GM19395 (cell line): ENCODE results near the gene TPSB2.
"Not testable (repeated sequence)": the region's sequence is repeated elsewhere in the genome, so short reads cannot be mapped to it uniquely, and the experiment has no call there.

ENCODE experiments used
- ATAC-seq: cut with Tn5 transposase; IDR thresholded peaks from one replicate; pipeline ENCODE4 v1.9.1; 2021; ENCODE audit warnings: mild to moderate bottlenecking, moderate library complexity; ENCODE audit not compliant: unreplicated experiment

The TPSB2 gene

DNA sequence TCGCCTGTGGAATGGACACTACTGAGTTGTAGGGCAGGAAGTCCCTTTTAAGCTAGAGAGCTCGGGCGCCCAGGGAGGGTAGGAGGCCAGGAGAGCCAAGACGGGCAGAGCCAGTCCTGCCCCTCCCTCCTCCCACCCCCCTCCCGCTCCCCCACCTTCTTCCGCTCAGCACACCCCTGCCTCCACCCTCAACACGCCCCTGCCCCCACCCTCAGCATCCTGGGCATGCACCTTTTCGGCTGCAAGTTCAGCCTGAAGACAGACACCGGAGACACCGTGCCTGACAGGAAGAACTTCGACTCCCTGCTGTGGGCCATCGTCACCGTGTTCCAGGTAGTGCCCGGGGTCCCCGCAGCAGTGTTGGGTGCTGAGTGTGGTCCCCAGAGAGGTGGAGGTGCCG is 23.2 kb downstream of the TPSB2 start:
- no peak for ATAC-seq

DNA sequence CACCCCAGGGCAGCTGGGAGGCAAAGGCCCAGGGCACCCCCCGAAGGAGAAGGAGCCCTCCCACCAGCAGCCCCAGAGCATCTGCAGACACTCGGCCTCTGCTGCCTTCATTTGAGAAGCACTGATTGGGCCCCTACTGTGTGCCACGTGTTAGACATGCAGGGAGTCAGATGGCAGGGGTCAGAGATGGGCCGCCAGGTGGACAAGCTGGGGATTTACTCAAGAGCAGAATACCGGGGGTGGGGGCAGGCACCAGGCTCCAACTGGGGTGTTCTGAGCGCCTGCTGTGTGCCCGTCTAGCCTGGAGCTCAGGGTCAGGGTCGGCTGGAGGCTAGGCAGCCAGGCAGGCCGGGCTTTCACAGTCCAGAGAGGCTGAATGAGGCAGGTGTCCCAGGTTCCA is 23.7 kb downstream of the TPSB2 start:
- no peak for ATAC-seq

DNA sequence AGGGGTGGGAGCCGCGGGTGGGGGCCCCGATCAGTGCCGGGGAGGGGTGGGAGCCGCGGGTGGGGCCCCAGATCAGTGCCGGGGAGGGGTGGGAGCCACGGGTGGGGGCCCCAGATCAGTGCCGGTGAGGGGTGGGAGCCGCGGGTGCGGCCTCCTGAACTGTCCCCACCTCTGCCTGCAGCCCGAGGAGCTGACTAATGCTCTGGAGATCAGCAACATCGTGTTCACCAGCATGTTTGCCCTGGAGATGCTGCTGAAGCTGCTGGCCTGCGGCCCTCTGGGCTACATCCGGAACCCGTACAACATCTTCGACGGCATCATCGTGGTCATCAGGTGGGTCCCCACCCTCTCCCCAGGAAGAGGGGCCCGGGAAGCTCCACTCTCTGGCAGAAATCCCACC is 25.1 kb downstream of the TPSB2 start:
- no peak for ATAC-seq

DNA sequence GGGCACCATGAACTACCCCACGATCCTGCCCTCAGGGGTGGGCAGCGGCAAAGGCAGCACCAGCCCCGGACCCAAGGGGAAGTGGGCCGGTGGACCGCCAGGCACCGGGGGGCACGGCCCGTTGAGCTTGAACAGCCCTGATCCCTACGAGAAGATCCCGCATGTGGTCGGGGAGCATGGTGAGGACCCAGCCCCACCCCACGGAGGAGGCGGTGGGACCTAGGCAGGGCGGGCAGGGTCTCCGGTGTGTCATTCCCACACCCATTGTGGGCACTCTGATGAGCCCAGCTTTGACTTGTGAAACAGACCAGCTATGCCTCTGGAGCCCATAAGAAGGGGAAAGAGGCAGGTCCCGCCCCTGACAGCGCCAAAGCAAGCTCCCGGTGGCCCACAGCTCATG is 27.7 kb downstream of the TPSB2 start:
- no peak for ATAC-seq

DNA sequence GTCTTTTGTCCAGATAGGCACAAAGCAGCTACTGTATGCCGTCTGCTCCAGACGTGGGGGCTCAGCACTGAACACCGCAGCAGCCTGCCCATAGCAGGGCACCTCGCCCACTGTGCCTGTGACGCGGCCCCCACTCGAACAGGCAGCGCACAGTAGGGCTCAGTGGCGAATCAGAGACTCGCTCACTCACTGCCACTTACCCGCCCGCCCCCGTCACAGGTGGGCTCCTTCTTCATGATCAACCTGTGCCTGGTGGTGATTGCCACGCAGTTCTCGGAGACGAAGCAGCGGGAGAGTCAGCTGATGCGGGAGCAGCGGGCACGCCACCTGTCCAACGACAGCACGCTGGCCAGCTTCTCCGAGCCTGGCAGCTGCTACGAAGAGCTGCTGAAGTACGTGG is 28.5 kb downstream of the TPSB2 start:
- no peak for ATAC-seq

DNA sequence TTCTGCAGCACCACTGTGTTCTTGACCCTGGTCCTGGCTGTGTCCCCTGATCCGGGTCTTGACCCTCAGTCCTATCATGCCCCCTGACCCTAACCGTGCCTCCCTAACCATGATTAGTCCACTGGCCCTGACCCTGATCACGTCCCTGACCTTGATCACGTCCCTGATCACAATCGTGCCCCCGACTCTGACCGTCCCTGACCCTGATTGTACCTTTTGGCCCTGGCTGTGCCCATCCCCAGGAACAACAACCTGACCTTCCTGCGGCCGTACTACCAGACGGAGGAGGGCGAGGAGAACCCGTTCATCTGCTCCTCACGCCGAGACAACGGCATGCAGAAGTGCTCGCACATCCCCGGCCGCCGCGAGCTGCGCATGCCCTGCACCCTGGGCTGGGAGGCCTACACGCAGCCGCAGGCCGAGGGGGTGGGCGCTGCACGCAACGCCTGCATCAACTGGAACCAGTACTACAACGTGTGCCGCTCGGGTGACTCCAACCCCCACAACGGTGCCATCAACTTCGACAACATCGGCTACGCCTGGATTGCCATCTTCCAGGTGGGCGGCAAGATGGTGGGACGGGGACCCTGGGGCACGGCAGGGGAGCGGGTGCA is 29.9 kb downstream of the TPSB2 start:
- no peak for ATAC-seq

DNA sequence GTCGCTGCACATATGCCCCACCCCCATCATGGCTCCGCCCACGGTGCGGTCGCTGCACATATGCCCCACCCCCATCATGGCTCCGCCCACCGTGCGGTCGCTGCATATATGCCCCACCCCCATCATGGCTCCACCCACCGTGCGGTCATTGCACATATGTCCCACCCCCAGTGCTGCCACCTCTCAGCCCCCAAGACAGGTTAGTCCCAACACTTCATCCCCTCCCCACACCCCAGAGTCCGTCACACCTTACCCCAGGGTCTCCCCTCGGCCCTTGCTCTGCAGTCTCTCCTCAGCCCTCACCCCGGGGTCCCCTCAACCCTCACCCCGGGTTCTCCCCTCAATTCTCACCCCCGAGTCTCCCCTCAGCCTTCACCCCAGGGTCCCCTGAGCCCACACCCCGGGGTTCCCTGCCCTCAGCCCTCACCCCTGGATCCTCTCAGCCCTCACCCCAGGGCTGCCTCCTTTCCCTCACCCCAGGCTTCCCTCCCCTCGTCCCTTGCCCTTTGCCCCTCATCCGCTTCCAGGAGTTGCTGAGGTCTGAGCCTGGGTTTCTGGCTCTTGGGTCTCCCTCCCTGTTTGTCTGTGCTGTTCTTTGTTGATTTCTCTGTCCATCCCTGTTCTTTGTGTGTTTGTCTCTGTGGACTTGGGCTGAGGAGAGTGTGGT is 30.5 kb downstream of the TPSB2 start:
- no peak for ATAC-seq

DNA sequence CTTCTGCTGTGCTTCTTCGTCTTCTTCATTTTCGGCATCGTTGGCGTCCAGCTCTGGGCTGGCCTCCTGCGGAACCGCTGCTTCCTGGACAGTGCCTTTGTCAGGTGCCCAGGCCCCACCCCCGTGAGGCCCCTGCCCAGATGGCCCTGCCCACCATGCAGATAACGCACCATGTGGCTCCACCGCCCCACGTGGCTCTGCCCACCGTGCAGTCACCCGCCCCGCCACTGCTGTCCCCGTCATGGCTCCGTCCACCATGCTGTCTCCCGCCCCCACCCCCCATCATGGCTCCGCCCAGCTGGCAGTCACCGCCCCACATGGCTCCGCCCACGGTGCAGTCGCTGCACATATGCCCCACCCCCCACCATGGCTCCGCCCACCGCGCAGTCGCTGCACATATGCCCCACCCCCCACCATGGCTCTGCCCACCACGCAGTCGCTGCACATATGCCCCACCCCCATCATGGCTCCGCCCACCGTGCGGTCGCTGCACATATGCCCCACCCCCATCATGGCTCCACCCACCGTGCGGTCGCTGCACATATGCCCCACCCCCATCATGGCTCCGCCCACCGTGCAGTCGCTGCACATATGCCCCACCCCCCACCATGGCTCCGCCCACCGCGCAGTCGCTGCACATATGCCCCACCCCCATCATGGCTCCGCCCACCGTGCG is 31.2 kb downstream of the TPSB2 start:
- not testable (repeated sequence) for ATAC-seq

DNA sequence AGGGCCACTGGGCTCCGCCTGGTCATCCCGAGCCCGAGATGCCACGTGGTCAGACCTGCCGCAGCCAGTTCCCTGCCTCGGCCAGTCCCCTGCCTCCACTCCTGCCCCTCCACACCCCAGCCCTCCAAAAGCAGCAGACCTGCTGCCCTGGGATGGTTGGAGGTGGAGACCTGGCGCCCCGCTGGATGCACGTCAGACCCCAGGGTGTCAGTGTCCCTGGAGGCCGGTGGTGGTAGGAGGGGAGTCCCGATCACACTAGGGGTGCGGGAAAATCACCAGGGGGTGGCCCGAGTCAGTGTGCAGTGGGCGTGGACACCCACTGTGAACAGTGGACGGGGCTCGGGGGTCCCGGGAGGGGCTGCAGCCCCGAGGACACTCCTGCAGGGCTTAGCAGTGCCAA is 31.8 kb downstream of the TPSB2 start:
- ATAC-seq = no peak

DNA sequence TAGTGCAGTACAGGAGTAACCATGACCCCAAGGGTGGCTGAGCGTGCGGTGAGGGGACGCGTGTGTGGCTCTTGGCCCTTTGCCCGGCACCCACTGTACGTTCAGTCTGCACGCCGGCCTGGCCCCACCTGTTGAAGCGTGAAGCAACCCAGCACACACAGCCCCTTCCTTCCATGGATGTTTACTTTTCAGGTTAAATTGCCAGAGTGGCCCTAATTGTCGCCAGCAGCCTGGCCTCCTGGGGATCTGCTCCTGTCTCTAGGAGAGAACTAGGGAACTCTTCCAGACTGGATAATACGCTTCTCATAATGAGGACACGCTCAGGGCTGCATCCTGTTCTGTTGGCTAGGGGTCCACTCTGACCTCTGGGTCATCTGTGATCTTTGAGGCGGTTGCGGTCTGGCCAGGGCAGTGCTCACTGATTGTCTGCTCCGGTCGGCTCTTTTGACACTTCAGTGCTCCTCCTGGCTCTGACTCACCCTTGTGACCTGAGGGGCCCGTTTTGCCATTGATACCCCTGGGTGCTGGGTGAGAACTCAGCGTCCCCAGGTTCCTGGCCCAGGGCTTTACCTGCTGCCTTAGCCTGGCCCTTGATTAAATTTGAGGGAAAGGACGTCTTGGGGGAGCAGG is 32.6 kb downstream of the TPSB2 start:
- no peak for ATAC-seq

DNA sequence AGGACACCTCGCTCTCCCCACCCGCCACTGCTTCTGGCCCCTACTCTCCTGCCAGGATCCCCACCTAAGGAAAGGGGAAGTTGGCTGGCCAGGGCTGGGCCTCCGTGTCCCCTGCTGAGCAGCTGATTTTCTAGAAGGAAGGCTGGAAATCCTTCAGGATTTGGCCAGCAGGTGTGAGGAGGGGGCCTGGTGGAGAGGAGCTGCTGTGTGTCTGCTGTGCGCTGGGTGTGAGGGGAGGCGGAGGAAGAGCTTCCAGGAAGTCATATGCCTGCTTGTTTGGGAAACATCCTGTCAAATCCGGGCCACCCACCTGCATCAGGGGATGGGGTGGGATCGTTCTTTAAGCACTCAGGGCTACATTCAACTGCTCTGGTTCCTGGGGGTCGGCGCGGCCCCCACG is 33.5 kb downstream of the TPSB2 start:
- no peak for ATAC-seq

DNA sequence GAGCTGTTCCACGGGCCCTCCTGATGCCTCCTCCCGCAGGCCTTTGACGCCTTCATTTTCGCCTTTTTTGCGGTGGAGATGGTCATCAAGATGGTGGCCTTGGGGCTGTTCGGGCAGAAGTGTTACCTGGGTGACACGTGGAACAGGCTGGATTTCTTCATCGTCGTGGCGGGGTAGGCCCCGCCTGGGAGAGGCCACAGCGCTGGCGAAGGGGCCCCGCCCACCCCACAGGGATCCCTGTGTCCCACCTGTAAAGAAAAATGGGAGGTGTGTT is 34.7 kb downstream of the TPSB2 start:
- ATAC-seq = no peak

DNA sequence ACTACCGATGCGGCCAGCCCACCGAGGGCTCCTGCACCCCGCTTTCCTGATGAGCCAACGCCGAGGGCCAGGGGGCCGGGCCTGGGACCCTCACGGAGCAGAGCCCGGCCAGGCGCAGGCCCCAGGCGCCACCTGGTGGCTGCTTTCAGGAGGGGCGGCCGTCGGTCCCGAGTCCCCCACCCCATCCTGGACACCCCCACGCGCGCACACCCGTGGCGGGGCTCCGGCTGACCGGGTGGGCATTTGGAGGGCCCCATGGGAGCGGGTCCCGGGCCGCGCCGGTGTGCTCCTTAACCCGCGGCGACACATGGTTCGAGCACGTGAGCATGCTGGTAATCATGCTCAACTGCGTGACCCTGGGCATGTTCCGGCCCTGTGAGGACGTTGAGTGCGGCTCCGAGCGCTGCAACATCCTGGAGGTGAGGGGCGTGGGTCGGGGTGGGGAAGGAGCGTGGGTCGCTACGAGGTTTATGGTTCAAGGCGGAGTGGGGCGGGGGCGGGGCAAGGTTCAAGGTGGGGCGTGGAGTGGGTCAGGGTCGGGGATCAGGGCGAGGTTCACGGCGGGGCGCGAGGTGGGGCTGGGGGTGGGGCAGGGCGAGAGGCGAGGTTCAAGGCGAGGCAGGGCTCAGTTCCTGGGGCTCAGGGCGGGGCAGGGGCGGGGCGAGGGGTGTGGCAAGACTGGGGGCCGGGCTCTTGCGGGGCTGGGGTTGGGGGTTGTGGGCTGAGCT is 35.2 kb downstream of the TPSB2 start:
- ATAC-seq = no peak

DNA sequence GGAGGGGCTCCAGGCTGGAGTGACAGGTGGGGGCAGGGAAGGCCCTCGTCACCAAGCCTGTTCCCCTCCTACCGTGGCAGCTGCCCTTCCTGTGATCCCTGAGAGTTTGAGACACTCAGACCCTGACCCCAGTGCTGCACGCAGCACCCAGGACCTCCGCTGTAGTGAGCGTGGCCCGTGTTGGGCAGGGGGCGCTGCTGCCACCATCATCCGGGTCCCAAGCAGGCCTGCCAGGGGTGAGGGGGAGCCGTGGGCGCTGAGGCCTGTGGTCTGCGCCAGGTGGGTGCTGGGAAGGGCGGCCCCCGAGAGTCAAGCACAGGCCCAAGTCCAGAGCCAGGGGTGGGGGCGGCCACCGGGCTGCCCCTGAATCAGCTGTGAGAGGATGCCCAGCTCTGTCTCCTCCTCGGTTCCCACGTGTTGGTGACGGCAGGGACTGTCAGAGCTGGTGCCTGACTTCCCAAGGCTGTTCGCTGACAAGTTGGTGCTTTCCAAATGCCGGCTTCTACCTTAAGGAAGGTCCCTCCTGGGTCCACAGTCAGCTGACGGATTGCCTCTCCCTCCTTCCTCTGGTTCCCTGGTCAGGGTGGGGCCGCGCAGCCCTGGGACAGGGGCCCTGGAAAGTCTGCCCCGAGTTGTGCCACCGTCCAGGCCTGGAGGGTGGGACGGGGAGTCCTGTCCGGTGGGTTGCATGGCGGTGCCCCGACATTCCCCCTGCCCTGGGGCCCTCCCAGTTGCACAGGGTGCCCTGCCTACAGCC is 36.0 kb downstream of the TPSB2 start:
- no peak for ATAC-seq

DNA sequence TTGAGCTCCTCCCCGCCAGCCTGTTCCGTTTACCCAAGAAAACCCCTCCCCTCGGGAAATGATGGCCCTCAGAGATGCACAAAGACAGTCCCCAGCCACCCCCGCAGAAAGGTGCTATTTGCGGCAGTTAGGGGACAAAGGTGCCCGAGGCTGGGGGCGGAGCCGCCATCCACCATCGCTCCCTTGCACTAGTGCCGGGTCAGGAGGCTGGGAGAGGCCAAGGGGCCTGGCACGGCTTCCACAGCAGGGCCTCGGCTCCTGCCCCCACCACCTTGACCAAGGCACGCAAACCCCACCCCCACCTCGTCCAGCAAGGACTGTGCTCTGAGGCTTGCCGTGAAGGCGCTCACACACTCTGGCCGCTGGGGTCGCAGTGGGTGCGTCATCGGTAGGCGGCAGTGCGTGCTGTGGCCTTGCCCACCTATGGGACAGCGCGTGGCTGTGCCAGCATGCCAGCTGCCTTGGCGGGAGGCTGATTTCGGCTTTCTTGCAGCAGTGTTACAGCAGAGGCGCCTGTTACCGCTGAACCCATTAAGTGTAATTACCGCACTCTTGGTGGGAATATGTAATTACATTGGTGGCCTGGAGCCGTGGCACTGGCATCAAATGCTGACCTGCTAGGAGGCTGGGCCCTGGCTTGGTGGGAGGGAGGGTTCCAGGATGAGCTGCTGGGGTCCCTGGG is 36.7 kb downstream of the TPSB2 start:
- no peak for ATAC-seq

DNA sequence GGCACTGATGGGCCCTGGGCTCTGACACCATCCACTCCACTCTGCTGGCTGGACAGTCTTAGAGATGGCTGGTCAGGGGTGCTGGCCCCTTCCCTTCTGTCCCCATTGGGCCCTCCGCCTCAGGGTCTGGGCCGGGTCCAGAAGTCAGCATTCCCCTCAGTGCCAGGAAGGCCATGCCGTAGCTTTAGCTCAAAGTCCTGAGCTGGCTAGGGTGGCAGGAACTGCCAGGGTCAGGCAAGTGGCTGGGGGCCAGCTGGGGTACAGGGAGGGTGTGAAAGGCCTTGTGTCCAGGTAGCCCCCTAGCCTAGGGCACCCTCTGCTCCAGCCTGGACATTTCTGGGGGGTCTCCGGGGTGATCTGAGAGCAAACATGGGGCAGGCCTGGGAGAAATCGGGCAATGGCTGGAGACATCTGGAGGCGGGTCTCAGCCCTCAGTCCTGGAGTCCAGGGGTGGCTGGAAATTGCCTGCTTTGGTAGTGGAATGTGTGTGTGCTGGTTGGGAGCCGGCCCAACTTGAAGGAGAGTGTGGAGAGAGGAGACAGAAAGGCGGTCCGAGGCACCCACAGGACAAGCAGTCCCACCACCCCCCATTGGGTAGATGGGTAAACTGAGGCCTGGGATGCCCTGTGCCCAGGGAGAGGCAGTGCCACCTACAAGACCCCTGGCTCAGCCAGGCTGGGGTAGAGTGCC is 37.5 kb downstream of the TPSB2 start:
- ATAC-seq = no peak

DNA sequence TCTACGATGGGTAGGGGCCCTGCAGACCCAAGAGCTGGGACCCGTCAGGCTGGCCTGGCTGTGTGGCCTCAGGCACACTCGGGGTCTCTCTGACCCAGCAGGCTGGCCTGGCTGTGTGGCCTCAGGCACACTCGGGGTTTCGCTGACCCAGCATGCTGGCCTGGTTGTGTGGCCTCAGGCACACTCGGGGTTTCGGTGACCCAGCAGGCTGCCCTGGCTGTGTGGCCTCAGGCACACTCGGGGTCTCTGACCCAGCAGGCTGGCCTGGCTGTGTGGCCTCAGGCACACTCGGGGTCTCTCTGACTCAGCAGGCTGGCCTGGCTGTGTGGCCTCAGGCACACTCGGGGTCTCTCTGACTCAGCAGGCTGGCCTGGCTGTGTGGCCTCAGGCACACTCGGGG is 39.2 kb downstream of the TPSB2 start:
- not testable (repeated sequence) for ATAC-seq

DNA sequence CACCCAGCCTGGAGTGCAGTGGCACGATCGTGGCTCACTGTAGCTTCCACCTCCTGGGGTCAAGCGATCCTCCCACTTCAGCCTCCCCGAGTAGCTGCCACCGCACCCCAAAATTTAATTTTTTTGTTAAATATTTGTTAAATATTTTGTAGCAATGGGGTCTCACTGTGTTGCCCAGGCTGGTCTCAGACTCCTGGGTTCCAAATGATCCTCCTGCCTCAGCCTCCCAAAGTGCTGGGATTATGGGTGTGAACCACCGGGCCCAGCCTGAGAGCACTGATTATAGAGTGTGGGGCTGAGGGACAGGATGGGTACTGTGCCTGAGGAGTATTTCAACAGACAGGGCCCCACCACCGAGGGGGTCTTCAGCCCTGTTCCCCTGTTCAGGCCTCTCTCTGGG is 40.5 kb downstream of the TPSB2 start:
- ATAC-seq = no peak

DNA sequence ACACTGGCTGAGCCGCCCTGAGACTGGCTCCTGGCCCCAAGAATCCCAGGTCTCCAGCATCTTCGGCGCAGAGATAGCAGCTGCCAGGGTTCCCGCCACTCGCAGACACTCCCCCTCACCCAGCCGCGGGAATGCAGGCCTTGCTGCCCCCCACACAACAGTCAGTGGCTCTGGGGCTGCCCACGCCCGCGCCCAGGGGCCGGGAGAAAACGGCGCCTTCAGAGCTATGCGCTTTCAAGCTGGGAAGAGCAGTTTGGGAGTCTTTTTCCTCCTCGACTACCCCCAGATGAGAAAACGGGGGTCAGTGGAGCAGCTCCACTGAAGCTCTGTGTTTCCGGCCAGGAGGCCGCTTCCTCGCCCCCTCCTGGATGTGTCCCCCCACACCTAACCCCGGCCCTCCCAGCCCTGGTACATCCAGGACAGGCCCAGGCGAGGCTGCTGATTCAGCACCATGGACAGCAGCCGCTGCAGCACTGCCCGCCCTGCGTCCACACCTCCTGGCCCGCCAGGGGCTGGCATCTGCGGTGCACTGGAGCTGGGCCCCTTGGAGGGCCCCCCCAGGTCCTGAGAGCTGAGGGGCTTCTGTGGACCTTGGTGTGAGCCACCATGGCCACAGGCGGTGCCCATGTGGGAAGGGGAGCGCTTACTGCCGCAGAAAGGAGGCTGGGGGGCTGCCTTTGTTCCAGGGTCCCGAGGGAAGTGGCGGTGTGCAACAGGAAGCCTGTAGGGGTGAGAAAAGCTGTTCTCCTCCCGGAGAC is 41.4 kb downstream of the TPSB2 start:
- ATAC-seq = no peak
